Astrocyte (in vitro differentiated cells and primary cell): ENCODE results near the gene NECTIN1. TPM values are rescaled to one million over a fixed set of nuclear protein-coding genes. Genes with fewer than 3 reads are reported as not detected.

Experiments
- DNase-seq: peaks from one replicate; pipeline ENCODE4 v3.0.0-alpha.2; 2010; ENCODE audit warnings: low read depth
- FAIRE-seq: peaks from 2 replicates; lab custom pipeline; 2011; peaks lifted over from hg19 to GRCh38; lab: Jason Lieb, UNC
- H2AFZ ChIP-seq: 2 replicates; pipeline ENCODE4 v1.6.0; 2012; ENCODE audit warnings: low read depth, low read length, inconsistent platforms
- H3K27ac ChIP-seq: 2 replicates; pipeline ENCODE4 v1.5.1; 2011; ENCODE audit warnings: low read depth, low read length, inconsistent platforms
- H3K27me3 ChIP-seq: 2 replicates; pipeline ENCODE4 v1.6.0; 2011; ENCODE audit warnings: low read length, inconsistent platforms; ENCODE audit not compliant: insufficient read depth
- H3K36me3 ChIP-seq: 2 replicates; pipeline ENCODE4 v1.5.1; 2011; ENCODE audit warnings: low read length, inconsistent platforms; ENCODE audit not compliant: insufficient read depth
- H3K4me1 ChIP-seq: 2 replicates; pipeline ENCODE4 v1.5.1; 2011; ENCODE audit warnings: low read length, inconsistent platforms; ENCODE audit not compliant: insufficient read depth
- H3K4me2 ChIP-seq: 2 replicates; pipeline ENCODE4 v1.6.0; 2012; ENCODE audit warnings: low read length, inconsistent platforms
- H3K4me3 ChIP-seq: 2 replicates; pipeline ENCODE4 v1.5.1; 2011; ENCODE audit warnings: low read depth, mild to moderate bottlenecking, low read length, inconsistent platforms; ENCODE audit not compliant: insufficient read depth
- H3K79me2 ChIP-seq: 2 replicates; pipeline ENCODE4 v1.6.0; 2012; ENCODE audit warnings: mild to moderate bottlenecking, low read length, inconsistent platforms; ENCODE audit not compliant: insufficient read depth
- H3K9ac ChIP-seq: 2 replicates; pipeline ENCODE4 v1.6.0; 2012; ENCODE audit warnings: mild to moderate bottlenecking, low read length, inconsistent platforms
- H3K9me3 ChIP-seq: 2 replicates; pipeline ENCODE4 v1.5.1; 2012; ENCODE audit warnings: low read depth, mild to moderate bottlenecking, low read length, inconsistent platforms; ENCODE audit not compliant: insufficient read depth
- H4K20me1 ChIP-seq: 2 replicates; pipeline ENCODE4 v1.6.0; 2012; ENCODE audit warnings: low read length, inconsistent platforms; ENCODE audit not compliant: insufficient read depth
- H3K27ac Mint-ChIP-seq: one replicate; pipeline ENCODE4 v1.8.0; 2021; ENCODE audit warnings: mild to moderate bottlenecking, mixed read lengths; ENCODE audit not compliant: unreplicated experiment
- H3K27me3 Mint-ChIP-seq: one replicate; pipeline ENCODE4 v1.8.0; 2021; ENCODE audit warnings: low read depth, mixed read lengths; ENCODE audit not compliant: unreplicated experiment
- H3K36me3 Mint-ChIP-seq: one replicate; pipeline ENCODE4 v1.8.0; 2021; ENCODE audit warnings: low read depth, mixed read lengths; ENCODE audit not compliant: unreplicated experiment
- H3K4me1 Mint-ChIP-seq: one replicate; pipeline ENCODE4 v1.8.0; 2021; ENCODE audit warnings: low read depth, mixed read lengths; ENCODE audit not compliant: unreplicated experiment
- H3K4me3 Mint-ChIP-seq: one replicate; pipeline ENCODE4 v1.8.0; 2021; ENCODE audit warnings: mild to moderate bottlenecking, moderate library complexity, mixed read lengths; ENCODE audit not compliant: unreplicated experiment
- H3K9me3 Mint-ChIP-seq: one replicate; pipeline ENCODE4 v1.8.0; 2021; ENCODE audit warnings: mild to moderate bottlenecking, mixed read lengths; ENCODE audit not compliant: unreplicated experiment
- EZH2 ChIP-seq: IDR thresholded peaks from 2 replicates; pipeline ENCODE4 v1.6.1; 2012; ENCODE audit warnings: mild to moderate bottlenecking, low read length, inconsistent platforms; ENCODE audit not compliant: insufficient read depth
- total RNA-seq: library from RNA; stranded (reverse); gene quantifications from 2 replicates; pipeline ENCODE4 v1.2.1, GENCODE V29; 2021
- TF ChIP-seq, protein P1 (sequence below): IDR thresholded peaks from 2 replicates; pipeline ENCODE4 v1.5.1; 2011; ENCODE audit warnings: low read depth, mild to moderate bottlenecking, inconsistent platforms, low read length, moderate library complexity; ENCODE audit not compliant: insufficient read depth

Gene NECTIN1
- total RNA-seq, 1 donor from 2014 or later: 17.7 TPM

DNA sequence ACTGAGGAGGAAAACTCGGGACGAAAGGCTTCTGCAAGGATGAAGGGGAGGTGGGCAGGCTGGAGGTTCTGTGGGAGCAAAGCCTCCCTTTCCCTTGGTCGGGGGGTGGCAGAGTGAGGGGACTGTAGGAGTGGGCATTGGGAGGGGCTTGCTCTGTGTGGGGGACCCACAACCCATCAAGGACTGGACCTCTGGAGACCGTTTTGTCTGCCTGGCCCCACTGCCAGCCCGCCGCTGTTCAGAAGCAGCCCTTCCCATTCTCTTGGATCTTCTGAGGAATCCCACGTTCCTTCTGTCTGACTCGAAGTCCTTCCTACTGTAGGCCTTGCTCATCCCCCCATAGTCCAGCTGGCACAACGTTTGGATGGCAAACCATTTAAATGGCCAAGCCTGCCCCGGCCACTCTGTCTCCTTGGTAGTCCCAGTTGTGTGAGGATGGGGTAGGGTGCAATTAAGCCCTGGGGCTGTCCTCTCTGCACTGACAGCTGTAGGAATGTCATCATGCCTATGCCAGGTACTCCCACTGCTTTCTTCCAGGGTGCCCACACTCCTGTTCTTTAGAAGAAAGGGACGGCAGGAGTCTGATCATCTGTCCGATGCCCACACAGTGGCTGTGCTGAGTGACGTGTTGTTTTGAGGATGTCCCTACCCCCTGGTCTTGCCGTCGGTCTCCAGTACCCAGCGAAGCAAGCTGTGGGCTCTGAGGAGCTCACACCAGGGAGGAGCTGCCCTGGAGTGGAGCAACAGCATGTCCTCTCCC lies 17.0 kb upstream of the NECTIN1 start:
- Histone ChIP-seq H3K4me2 (no peak overlapping the region), H3K4me1 (peaks cover 13% of the 10 kb centered on the region), H3K9me3 (peaks cover 3% of the 10 kb centered on the region), H2AFZ (no peak overlapping the region), H3K36me3 (no peaks in the 10 kb centered on the region), H3K27ac (no peak overlapping the region), H3K4me3 (no peak overlapping the region), H3K9ac (no peak overlapping the region), H4K20me1 (no peaks in the 10 kb centered on the region), H3K79me2 (no peaks in the 10 kb centered on the region), H3K27me3 (peaks cover 20% of the 10 kb centered on the region)
- FAIRE-seq (no peak), DNase-seq (no peak)
- H3K27ac Mint-ChIP-seq: peak overlapping the region; percentile 18
- H3K4me3 Mint-ChIP-seq: no peak overlapping the region
- peaks cover 70% of the 10 kb centered on the region for H3K27me3 Mint-ChIP-seq
- H3K9me3 Mint-ChIP-seq: peaks cover 3% of the 10 kb centered on the region
- H3K4me1 Mint-ChIP-seq: peaks cover 3% of the 10 kb centered on the region
- peaks cover 4% of the 10 kb centered on the region for H3K36me3 Mint-ChIP-seq
- TF ChIP-seq EZH2: no peak
- TF ChIP-seq, protein P1, sequence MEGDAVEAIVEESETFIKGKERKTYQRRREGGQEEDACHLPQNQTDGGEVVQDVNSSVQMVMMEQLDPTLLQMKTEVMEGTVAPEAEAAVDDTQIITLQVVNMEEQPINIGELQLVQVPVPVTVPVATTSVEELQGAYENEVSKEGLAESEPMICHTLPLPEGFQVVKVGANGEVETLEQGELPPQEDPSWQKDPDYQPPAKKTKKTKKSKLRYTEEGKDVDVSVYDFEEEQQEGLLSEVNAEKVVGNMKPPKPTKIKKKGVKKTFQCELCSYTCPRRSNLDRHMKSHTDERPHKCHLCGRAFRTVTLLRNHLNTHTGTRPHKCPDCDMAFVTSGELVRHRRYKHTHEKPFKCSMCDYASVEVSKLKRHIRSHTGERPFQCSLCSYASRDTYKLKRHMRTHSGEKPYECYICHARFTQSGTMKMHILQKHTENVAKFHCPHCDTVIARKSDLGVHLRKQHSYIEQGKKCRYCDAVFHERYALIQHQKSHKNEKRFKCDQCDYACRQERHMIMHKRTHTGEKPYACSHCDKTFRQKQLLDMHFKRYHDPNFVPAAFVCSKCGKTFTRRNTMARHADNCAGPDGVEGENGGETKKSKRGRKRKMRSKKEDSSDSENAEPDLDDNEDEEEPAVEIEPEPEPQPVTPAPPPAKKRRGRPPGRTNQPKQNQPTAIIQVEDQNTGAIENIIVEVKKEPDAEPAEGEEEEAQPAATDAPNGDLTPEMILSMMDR: no peak

DNA sequence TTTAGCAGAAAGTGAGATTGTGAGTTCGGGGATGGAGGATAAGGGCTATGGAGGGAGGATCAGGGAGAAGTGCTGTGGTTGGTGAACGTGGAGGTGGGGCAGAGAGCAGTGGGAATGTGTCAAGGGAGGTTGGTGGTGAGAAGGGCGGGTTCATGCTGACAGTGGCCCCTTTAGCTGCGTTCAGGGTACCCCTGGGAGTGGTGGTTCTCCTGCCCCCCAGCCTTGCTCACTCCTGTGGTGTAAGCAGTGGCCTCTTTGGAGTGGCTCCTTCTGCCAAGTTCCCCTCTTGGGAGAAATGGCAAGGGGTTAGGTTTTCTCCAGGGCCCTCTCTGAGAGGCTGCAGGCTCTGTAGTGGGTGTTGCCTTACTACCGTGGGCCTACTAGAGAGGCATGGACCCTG lies 16.1 kb upstream of the NECTIN1 start:
- Mint-ChIP-seq H3K9me3 (peaks cover 3% of the 10 kb centered on the region), H3K27me3 (peaks cover 74% of the 10 kb centered on the region), H3K27ac (no peak overlapping the region), H3K36me3 (peaks cover 4% of the 10 kb centered on the region), H3K4me3 (no peak overlapping the region), H3K4me1 (peaks cover 3% of the 10 kb centered on the region)
- H3K36me3 ChIP-seq: no peaks in the 10 kb centered on the region
- H3K4me1 ChIP-seq: peaks cover 15% of the 10 kb centered on the region
- no peak overlapping the region for H2AFZ ChIP-seq
- H4K20me1 ChIP-seq: no peaks in the 10 kb centered on the region
- DNase-seq: no peak
- no peak overlapping the region for H3K27ac ChIP-seq
- H3K27me3 ChIP-seq: peaks cover 28% of the 10 kb centered on the region
- FAIRE-seq: no peak
- H3K4me2 ChIP-seq: no peak overlapping the region
- no peaks in the 10 kb centered on the region for H3K79me2 ChIP-seq
- H3K4me3 ChIP-seq: no peak overlapping the region
- peaks cover 3% of the 10 kb centered on the region for H3K9me3 ChIP-seq
- no peak overlapping the region for H3K9ac ChIP-seq
- TF ChIP-seq EZH2: no peak
- TF ChIP-seq, protein P1: no peak

DNA sequence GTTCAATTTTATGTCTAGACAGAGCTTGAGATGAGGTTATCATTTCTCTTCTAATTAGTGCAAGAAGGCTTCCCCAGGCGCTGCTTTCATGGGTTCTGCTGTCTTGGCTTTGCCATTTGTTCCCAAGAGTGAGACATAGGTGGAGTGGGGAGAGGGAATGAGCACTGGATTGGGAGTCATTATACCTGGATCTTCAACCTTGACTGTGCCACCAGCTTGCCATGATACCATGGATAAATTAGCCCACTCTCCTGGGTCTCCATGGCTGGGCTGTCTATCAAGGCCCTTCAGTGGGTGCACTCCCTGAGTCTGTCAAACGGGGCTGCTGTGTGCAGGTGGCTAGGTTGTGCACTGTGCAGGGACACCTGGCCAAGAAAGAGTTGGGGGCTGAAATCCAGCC lies 15.6 kb upstream of the NECTIN1 start:
- Mint-ChIP-seq H3K9me3 (peaks cover 3% of the 10 kb centered on the region), H3K4me3 (no peak overlapping the region), H3K27ac (no peak overlapping the region), H3K27me3 (peaks cover 75% of the 10 kb centered on the region), H3K36me3 (peaks cover 4% of the 10 kb centered on the region), H3K4me1 (peaks cover 3% of the 10 kb centered on the region)
- Histone ChIP-seq H3K27ac (no peak overlapping the region), H2AFZ (no peak overlapping the region), H3K9me3 (peaks cover 3% of the 10 kb centered on the region), H4K20me1 (no peaks in the 10 kb centered on the region), H3K27me3 (peaks cover 25% of the 10 kb centered on the region), H3K79me2 (no peaks in the 10 kb centered on the region), H3K4me2 (no peak overlapping the region), H3K4me1 (peaks cover 15% of the 10 kb centered on the region), H3K4me3 (no peak overlapping the region), H3K9ac (no peak overlapping the region), H3K36me3 (no peaks in the 10 kb centered on the region)
- no peak for DNase-seq
- FAIRE-seq: no peak
- TF ChIP-seq, protein P1: no peak
- no peak for TF ChIP-seq EZH2
